ENCODE results near the gene CD180.

DNA sequence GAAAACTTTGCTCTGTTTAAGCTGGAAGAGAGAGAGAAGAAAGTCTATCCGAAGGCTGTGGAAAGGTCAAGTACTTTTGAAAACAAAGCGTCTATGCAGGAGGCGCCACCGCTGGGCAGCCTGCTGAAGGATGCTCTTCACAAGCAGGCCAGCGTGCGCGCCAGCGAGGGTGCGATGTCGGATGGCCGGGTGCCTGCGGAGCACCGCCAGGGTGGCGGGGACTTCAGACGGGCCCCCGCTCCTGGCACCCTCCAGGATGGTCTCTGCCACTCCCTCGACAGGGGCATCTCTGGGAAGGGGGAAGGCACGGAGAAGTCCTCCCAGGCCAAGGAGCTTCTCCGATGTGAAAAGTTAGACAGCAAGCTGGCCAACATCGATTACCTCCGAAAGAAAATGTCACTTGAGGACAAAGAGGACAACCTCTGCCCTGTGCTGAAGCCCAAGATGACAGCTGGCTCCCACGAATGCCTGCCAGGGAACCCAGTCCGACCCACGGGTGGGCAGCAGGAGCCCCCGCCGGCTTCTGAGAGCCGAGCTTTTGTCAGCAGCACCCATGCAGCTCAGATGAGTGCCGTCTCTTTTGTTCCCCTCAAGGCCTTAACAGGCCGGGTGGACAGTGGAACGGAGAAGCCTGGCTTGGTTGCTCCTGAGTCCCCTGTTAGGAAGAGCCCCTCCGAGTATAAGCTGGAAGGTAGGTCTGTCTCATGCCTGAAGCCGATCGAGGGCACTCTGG, 32.6 kb downstream of the CD180 start:
- TF ChIP-seq, protein P1, sequence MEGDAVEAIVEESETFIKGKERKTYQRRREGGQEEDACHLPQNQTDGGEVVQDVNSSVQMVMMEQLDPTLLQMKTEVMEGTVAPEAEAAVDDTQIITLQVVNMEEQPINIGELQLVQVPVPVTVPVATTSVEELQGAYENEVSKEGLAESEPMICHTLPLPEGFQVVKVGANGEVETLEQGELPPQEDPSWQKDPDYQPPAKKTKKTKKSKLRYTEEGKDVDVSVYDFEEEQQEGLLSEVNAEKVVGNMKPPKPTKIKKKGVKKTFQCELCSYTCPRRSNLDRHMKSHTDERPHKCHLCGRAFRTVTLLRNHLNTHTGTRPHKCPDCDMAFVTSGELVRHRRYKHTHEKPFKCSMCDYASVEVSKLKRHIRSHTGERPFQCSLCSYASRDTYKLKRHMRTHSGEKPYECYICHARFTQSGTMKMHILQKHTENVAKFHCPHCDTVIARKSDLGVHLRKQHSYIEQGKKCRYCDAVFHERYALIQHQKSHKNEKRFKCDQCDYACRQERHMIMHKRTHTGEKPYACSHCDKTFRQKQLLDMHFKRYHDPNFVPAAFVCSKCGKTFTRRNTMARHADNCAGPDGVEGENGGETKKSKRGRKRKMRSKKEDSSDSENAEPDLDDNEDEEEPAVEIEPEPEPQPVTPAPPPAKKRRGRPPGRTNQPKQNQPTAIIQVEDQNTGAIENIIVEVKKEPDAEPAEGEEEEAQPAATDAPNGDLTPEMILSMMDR (IDR thresholded peaks at IDR 0.05), result no peak
- TF ChIP-seq EP300 (IDR thresholded peaks at IDR 0.05; ENCODE audit: low read depth), result no peak
- no peak for TF ChIP-seq POLR2AphosphoS5 (IDR thresholded peaks at IDR 0.05)
